Measurements from ENCODE around the gene ATP2A1. TPM values are rescaled to one million over a fixed set of nuclear protein-coding genes. Genes with fewer than 3 reads are reported as not detected.

ATP2A1 gene
- total RNA-seq, 1 experiment from 2014 or later, result 10.3 TPM

DNA sequence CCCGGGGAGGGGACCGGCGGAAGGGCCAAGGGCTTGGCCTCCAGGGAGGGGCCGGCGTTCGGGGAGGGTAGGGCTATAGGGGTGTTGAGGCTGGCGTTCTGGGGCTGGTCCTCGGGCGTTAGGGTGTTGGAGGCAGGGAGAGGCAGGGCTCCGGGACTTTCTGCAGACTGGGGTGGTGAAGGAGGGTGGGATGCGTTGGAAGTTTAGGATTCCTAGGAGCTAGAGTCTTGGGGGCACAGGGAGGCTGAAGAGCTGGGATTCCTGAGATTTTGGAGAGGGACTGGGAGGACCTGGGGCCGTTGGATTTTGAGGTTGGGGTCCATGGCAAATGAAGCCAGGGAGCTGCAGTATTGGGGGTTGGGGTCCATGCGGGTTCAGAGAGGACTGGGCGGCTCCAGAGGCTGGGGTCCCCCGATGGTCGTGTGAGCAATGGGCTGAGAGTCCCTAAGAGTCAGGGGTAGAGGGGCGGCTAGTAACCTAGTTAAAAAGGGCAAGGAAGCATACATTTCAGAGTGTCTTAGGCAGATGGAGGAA, 73.2 kb downstream of the ATP2A1 start:
- Histone ChIP-seq H4K20me1 (ENCODE audit: insufficient read depth) (no peaks in the 10 kb centered on the region), H3K36me3 (ENCODE audit: control insufficient read depth in 1 of 2, insufficient read depth in 2 of 2, low read length in 2 of 2) (peaks cover 23 to 29% of the 10 kb centered on the region in 2 experiments; a peak in 3 of 4 replicates), H3K27me3 (ENCODE audit: insufficient read depth, low read length) (no peaks in the 10 kb centered on the region), H3K9me2 (ENCODE audit: insufficient read depth) (no peaks in the 10 kb centered on the region), H2AFZ (ENCODE audit: low read depth, low read length, poor library complexity, severe bottlenecking) (no peak overlapping the region), H3K4me1 (ENCODE audit: control insufficient read depth in 1 of 2, insufficient read depth in 2 of 2, low read length in 2 of 2) (peaks cover 3 to 28% of the 10 kb centered on the region in 2 experiments; a peak in 3 of 4 replicates), H3K79me2 (ENCODE audit: insufficient read depth, low read length) (peaks cover 34% of the 10 kb centered on the region), H3K9ac (ENCODE audit: low read length) (peak overlapping the region; percentile 97), H3K4me3 (replicated peaks in 1 of 2; ENCODE audit: low read depth in 1 of 2, low read length in 2 of 2) (peak overlapping the region; percentile 85 to 94), H3K4me2 (ENCODE audit: low read length) (peak overlapping the region; percentile 78), H3K9me3 (ENCODE audit: control insufficient read depth in 1 of 2, insufficient read depth in 1 of 2, low read depth in 1 of 2, low read length in 2 of 2) (no peaks in the 10 kb centered on the region), H3K27ac (ENCODE audit: low read depth, low read length) (peak overlapping the region; percentile 72)
- ATAC-seq, result peak; percentile 25; the same call in 1 of the 2 replicates
- DNase-seq (ENCODE audit: low read depth, low spot score), result no peak
- ChIA-PET POLR2A (no interaction called here), RAD21 (ENCODE audit: low non-redundant PET in 1 of 2, low total read pairs in 2 of 2, uncharacterized antibody in 2 of 2, unreplicated experiment in 2 of 2) (no interaction called here), CTCF (no interaction called here)
- intact Hi-C loops (cut with micrococcal nuclease), result no loop called here
- BruUV-seq (replicated peaks), result no TSS peak
- no peak for TF ChIP-seq POLR2AphosphoS5 (IDR thresholded peaks at IDR 0.05; ENCODE audit: low read depth, low read length)
- TF ChIP-seq SRF (IDR thresholded peaks at IDR 0.05; ENCODE audit: low read depth), result no peak
- TF ChIP-seq, protein P1, sequence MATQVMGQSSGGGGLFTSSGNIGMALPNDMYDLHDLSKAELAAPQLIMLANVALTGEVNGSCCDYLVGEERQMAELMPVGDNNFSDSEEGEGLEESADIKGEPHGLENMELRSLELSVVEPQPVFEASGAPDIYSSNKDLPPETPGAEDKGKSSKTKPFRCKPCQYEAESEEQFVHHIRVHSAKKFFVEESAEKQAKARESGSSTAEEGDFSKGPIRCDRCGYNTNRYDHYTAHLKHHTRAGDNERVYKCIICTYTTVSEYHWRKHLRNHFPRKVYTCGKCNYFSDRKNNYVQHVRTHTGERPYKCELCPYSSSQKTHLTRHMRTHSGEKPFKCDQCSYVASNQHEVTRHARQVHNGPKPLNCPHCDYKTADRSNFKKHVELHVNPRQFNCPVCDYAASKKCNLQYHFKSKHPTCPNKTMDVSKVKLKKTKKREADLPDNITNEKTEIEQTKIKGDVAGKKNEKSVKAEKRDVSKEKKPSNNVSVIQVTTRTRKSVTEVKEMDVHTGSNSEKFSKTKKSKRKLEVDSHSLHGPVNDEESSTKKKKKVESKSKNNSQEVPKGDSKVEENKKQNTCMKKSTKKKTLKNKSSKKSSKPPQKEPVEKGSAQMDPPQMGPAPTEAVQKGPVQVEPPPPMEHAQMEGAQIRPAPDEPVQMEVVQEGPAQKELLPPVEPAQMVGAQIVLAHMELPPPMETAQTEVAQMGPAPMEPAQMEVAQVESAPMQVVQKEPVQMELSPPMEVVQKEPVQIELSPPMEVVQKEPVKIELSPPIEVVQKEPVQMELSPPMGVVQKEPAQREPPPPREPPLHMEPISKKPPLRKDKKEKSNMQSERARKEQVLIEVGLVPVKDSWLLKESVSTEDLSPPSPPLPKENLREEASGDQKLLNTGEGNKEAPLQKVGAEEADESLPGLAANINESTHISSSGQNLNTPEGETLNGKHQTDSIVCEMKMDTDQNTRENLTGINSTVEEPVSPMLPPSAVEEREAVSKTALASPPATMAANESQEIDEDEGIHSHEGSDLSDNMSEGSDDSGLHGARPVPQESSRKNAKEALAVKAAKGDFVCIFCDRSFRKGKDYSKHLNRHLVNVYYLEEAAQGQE (IDR thresholded peaks at IDR 0.05; ENCODE audit: low read depth), result no peak
- TF ChIP-seq, protein P2, sequence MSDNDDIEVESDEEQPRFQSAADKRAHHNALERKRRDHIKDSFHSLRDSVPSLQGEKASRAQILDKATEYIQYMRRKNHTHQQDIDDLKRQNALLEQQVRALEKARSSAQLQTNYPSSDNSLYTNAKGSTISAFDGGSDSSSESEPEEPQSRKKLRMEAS (IDR thresholded peaks at IDR 0.05), result no peak
- no peak for TF ChIP-seq ELF1 (IDR thresholded peaks at IDR 0.05; ENCODE audit: borderline replicate concordance, low read depth)
- no peak for TF ChIP-seq EZH2 (IDR thresholded peaks at IDR 0.05)
- no peak for TF ChIP-seq CBX3 (IDR thresholded peaks at IDR 0.05; ENCODE audit: low read depth)
- TF ChIP-seq ZNF274 (IDR thresholded peaks at IDR 0.05; ENCODE audit: low read depth, low read length), result no peak
- TF ChIP-seq, protein P3, sequence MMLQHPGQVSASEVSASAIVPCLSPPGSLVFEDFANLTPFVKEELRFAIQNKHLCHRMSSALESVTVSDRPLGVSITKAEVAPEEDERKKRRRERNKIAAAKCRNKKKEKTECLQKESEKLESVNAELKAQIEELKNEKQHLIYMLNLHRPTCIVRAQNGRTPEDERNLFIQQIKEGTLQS (IDR thresholded peaks at IDR 0.05), result no peak
- TF ChIP-seq, protein P4, sequence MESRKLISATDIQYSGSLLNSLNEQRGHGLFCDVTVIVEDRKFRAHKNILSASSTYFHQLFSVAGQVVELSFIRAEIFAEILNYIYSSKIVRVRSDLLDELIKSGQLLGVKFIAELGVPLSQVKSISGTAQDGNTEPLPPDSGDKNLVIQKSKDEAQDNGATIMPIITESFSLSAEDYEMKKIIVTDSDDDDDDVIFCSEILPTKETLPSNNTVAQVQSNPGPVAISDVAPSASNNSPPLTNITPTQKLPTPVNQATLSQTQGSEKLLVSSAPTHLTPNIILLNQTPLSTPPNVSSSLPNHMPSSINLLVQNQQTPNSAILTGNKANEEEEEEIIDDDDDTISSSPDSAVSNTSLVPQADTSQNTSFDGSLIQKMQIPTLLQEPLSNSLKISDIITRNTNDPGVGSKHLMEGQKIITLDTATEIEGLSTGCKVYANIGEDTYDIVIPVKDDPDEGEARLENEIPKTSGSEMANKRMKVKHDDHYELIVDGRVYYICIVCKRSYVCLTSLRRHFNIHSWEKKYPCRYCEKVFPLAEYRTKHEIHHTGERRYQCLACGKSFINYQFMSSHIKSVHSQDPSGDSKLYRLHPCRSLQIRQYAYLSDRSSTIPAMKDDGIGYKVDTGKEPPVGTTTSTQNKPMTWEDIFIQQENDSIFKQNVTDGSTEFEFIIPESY (IDR thresholded peaks at IDR 0.05; ENCODE audit: extremely low read depth, insufficient replicate concordance, low read length), result no peak
- no peak for TF ChIP-seq JUND (IDR thresholded peaks at IDR 0.05)
- TF ChIP-seq YY1 (IDR thresholded peaks at IDR 0.05; ENCODE audit: extremely low read depth, insufficient replicate concordance, low read depth, low read length), result no peak
- no peak for TF ChIP-seq FOSL1 (IDR thresholded peaks at IDR 0.05; ENCODE audit: low read depth)
- no peak for TF ChIP-seq SP1 (IDR thresholded peaks at IDR 0.05; ENCODE audit: low read depth)
- TF ChIP-seq CEBPB (IDR thresholded peaks at IDR 0.05; ENCODE audit: low read depth), result no peak

Data from HCT116 (cell line).